Measurements from ENCODE around the gene CAPNS2. TPM values are rescaled to one million over a fixed set of nuclear protein-coding genes. Genes with fewer than 3 reads are reported as not detected.
"Not testable (repeated sequence)": the region's sequence is repeated elsewhere in the genome, so short reads cannot be mapped to it uniquely, and the experiment has no call there.

CAPNS2 gene
- total RNA-seq, 1 donor from 2014 or later: 21.4 TPM

- DNase-seq (ENCODE audit: low spot score): peak; percentile 81
Measured at GRCh38 chr16:55568207-55568606, 1.7 kb downstream of the CAPNS2 start.

GRCh38 chr16:55569025-55569424 is 2.5 kb downstream of the CAPNS2 start:
- no peak for DNase-seq (ENCODE audit: low spot score)

- DNase-seq (ENCODE audit: low spot score): peak; percentile 44
Measured at GRCh38 chr16:55570159-55570558, 3.7 kb downstream of the CAPNS2 start.

- peak; percentile 68 for DNase-seq (ENCODE audit: low spot score)
Measured at GRCh38 chr16:55571191-55571897, 4.9 kb downstream of the CAPNS2 start.

- no peak for DNase-seq (ENCODE audit: low spot score)
Measured at GRCh38 chr16:55572439-55572838, 6.0 kb downstream of the CAPNS2 start.

- DNase-seq (ENCODE audit: low spot score): no peak
Measured at GRCh38 chr16:55574811-55575210, 8.3 kb downstream of the CAPNS2 start.

- DNase-seq (ENCODE audit: low spot score): peak; percentile 96
Measured at GRCh38 chr16:55575496-55575895, 9.0 kb downstream of the CAPNS2 start.

- DNase-seq (ENCODE audit: low spot score): peak; percentile 76
Measured at GRCh38 chr16:55576384-55576783, 9.9 kb downstream of the CAPNS2 start.

GRCh38 chr16:55577887-55578286 is 11.4 kb downstream of the CAPNS2 start:
- no peak for DNase-seq (ENCODE audit: low spot score)

- peak; percentile 78 for DNase-seq (ENCODE audit: low spot score)
Measured at GRCh38 chr16:55585631-55586030, 19.1 kb downstream of the CAPNS2 start.

- DNase-seq (ENCODE audit: low spot score): no peak
Measured at GRCh38 chr16:55588799-55589198, 22.3 kb downstream of the CAPNS2 start.

GRCh38 chr16:55592306-55592705 is 25.8 kb downstream of the CAPNS2 start:
- DNase-seq (ENCODE audit: low spot score): no peak

GRCh38 chr16:55597928-55598327 is 31.4 kb downstream of the CAPNS2 start:
- peak; percentile 38 for DNase-seq (ENCODE audit: low spot score)

- DNase-seq (ENCODE audit: low spot score): peak; percentile 20
Measured at GRCh38 chr16:55605754-55606336, 39.4 kb downstream of the CAPNS2 start.

- no peak for DNase-seq (ENCODE audit: low spot score)
Measured at GRCh38 chr16:55613613-55614335, 47.3 kb downstream of the CAPNS2 start.

- DNase-seq (ENCODE audit: low spot score): no peak
Measured at GRCh38 chr16:55615071-55615470, 48.6 kb downstream of the CAPNS2 start.

GRCh38 chr16:55615670-55616069 is 49.2 kb downstream of the CAPNS2 start:
- not testable (repeated sequence) for DNase-seq (ENCODE audit: low spot score)

Other genes starting within 250 kb of the CAPNS2 start
- not detected for gene IRX6, start 242.5 kb upstream of the CAPNS2 start, total RNA-seq (ENCODE audit: insufficient read depth, low replicate concordance)
- 175 TPM for gene MMP2, start 87.5 kb upstream of the CAPNS2 start, total RNA-seq (ENCODE audit: insufficient read depth, low replicate concordance)
- 47.7 TPM for gene LPCAT2, start 57.6 kb upstream of the CAPNS2 start, total RNA-seq (ENCODE audit: insufficient read depth, low replicate concordance)
- 2.6 TPM for gene SLC6A2, start 89.3 kb downstream of the CAPNS2 start, total RNA-seq (ENCODE audit: insufficient read depth, low replicate concordance)

Measured in umbilical cord (tissue), 2 donors.